NB4 (cell line): Measurements from ENCODE around the gene MADCAM1.

Source experiments
- MAX ChIP-seq: IDR thresholded peaks from 2 replicates; pipeline ENCODE4 v1.6.1; 2011; ENCODE audit warnings: low read depth, low read length
- MYC ChIP-seq: IDR thresholded peaks from 2 replicates; pipeline ENCODE4 v1.6.1; 2011; ENCODE audit warnings: low read depth, low read length
- POLR2A ChIP-seq: IDR thresholded peaks from 2 replicates; pipeline ENCODE4 v1.6.1; 2011; ENCODE audit warnings: mild to moderate bottlenecking; ENCODE audit not compliant: insufficient read length; ENCODE audit errors: extremely low read depth
- TF ChIP-seq, protein P1 (sequence below): IDR thresholded peaks from one replicate; pipeline ENCODE4 v1.5.1; 2012; ENCODE audit warnings: low read depth, low read length

DNA sequence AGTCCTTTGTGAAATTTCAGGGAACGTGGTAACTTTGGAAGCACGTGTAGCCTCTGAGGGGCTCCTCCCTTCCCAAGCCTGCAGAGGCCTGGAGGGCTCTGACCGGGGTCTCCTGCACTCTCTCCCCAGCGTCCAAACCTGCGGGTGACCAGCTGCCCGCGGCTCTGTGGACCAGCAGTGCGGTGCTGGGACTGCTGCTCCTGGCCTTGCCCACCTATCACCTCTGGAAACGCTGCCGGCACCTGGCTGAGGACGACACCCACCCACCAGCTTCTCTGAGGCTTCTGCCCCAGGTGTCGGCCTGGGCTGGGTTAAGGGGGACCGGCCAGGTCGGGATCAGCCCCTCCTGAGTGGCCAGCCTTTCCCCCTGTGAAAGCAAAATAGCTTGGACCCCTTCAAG is 8.3 kb downstream of the MADCAM1 start:
- TF ChIP-seq, protein P1, sequence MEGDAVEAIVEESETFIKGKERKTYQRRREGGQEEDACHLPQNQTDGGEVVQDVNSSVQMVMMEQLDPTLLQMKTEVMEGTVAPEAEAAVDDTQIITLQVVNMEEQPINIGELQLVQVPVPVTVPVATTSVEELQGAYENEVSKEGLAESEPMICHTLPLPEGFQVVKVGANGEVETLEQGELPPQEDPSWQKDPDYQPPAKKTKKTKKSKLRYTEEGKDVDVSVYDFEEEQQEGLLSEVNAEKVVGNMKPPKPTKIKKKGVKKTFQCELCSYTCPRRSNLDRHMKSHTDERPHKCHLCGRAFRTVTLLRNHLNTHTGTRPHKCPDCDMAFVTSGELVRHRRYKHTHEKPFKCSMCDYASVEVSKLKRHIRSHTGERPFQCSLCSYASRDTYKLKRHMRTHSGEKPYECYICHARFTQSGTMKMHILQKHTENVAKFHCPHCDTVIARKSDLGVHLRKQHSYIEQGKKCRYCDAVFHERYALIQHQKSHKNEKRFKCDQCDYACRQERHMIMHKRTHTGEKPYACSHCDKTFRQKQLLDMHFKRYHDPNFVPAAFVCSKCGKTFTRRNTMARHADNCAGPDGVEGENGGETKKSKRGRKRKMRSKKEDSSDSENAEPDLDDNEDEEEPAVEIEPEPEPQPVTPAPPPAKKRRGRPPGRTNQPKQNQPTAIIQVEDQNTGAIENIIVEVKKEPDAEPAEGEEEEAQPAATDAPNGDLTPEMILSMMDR = no peak
- TF ChIP-seq POLR2A = no peak
- no peak for TF ChIP-seq MYC
- no peak for TF ChIP-seq MAX
